GM18907 (cell line): ENCODE results near the gene RAD51B.

Experiments
- ATAC-seq: cut with Tn5 transposase; IDR thresholded peaks from one replicate; pipeline ENCODE4 v1.9.1; 2021; ENCODE audit warnings: mild to moderate bottlenecking, moderate library complexity; ENCODE audit not compliant: unreplicated experiment

Gene RAD51B

GRCh38 chr14:68631394-68632053 is 811.9 kb downstream of the RAD51B start:
- no peak for ATAC-seq

DNA sequence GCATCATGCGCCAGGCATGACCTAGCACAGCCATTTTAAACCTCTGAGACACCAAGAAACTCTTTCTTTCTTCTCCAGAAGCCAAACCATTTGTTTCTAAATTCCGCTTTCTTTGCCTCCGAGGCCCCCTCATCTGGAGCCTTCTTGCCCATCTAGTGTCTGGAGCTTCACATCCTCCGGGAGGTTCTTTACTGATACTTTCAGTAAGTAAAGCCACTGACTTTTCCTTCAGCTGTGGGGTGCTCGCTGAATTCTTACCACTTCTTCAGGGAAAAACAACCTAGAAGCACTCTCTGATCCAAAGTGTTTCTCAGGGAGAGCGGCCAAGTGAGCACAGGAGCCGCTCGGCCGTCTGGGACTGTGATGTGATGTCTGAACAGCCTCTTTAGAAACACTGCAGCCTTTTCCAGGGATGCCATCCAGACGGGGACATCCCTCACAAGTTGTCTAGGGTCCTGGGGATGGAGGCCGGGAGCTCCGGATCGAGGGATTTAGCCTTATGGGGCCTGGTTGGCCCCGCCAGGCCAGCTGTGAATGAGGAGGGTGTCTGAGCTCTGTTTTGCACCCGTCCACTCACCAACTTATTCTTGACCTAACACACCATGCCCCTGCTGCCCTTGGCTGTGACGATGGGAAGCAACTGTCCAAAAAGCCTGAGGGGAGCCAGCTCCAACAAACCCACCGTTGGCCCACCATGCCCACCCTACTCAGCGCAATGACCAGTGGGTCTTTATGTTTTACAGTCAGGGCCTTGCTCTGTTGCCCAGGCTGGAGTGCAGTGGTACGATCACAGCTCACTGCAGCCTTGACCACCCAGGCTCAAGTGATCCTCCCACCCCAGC is 812.7 kb downstream of the RAD51B start:
- no peak for ATAC-seq

DNA sequence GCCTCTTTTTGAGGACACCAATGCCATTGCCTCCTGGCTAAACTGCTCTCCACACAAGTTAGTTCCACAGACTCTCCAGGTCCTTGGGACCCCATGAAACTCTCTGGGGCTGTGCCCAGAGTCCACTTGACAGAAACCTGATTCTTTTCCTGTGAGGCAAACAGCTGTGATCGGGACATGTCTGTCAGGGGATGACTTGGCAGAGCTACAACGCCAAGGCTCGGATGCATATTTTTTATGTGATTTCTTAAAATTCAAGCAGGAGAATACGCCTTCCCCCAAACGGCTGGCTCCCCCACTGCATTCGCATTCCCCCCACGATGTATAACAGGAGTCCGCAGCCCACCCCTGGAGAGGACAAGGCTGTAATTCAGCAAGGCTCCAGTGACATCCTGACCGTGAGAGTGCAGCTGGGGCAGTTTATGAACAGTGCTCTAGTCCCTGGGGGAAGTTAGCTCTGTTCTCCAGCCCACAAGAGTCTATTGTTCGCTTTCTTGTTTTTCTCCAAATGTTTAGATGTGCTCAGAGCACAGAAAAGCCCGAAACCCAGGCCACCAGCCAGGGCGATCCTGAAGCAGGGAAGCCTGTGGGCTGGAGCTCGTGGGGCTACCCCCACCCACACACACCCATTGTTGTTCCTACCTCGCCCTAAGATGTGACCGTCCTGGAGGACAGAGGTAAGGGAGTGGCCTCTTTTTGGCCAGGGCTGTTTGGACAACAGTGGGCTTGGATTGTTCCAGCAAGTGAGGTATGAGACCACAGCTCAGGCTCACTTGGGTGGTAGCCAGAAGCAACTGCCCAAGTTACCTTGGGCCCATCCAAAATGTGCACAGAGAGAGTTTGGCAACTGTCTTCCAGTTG is 813.8 kb downstream of the RAD51B start:
- no peak for ATAC-seq

DNA sequence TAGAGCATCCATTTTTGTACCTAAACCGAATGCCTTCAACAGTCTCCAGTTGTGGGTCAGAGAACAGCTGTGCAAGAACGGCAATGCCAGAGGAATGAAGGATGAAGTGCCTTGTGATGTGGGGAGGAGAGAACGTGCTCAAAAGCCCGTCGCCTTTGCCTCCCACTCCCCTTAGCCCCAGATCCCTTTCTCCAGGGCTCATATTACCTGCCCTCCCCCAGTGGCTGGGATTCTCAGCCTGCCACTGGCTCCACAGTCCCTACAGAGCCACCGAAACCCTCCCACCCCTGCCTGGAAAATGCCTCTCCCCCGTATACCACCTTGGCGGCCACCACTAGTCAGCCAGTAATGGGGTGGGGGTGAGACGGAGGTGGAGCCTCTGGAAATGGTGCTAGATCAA is 814.8 kb downstream of the RAD51B start:
- ATAC-seq, result no peak

DNA sequence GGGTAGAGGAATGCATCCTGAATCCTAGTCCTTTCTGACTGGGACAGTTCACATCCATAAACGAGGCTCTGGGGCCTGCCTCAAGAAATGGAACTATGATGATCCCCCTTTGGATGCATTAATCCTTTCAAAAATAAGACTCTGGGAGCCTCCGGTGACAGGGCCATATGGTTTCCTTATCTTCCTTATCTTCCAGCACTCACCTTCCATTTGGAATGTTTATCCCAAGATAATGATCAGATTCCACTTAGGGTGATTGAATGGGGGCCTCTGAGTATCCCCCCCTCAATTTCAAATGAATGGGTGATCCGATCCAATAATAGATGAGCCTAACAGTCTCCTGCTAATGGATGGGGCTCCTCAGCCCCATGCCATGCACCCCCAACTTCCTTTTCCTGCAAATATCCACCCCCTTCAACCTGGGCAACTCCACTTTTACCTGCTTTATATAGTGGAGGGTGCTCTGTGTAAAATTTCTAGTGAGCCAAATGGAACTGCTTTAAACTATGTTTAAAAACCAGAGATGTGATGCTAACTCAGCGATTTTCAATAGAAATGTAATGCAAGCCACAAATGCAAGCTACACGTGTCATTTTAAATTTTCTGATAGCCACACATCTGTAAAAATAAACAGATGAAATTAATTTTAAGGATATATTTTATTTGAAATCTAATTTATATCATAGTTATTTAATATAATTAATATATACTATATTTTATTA is 815.5 kb downstream of the RAD51B start:
- no peak for ATAC-seq

DNA sequence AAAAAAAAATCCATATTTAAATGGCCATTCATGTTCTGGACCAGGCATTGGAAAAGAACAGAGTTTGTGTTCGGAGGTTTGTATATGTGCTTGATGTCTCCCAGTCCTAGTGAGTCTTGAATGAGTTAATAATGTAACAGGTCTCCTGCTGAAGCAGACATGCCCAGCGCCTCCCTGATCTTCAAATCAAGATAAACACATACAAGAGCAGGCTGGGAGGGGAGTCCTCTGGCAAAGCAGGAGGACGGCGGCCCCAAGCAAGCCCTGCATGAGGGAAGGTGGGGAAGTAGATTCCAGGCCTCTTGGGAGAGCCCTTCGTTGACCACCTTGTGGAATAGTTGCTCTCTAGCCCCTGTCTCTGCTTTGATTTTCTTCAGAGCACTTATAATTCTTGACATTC is 817.0 kb downstream of the RAD51B start:
- no peak for ATAC-seq

DNA sequence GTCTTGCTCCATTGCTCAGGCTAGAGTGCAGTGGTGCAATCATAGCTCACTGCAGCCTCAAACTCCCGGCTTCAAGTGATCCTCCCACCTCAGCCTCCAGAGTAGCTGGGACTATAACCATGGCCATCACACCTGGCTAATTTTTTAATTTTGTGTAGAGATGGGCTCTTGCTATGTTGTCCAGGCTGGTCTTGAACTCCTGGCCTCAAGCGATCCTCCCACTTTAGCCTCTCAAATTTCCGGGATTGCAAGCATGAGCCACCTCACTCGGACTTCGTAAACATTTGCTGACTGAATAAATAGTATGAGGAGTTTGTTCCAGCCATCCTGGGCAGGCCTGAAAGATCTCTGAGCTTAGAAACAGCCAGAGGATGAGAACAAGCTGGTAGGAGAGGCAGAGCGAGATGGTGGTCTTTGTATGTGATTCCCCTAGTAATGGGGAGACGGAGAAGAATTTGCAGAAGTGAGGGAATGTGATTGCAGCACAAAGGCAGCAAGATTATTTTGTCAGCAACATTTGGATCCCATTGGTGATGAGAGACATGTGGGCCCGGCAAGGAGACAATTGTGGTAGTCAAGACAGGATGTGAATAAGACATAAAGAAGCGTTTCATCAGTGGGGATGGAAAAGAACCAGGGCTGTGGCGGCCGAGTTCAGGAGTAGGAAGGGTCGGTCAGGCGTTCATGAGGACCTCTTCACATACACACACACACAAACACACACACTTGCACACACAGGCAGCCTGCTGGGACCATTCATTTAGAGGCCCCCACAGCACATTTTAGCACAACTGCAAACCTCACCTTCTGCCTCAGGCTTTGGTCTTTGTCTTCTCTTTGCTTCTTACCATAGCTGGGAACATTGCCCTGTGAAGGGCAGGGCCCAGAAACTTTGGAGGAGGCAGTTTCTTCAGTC is 817.8 kb downstream of the RAD51B start:
- no peak for ATAC-seq

GRCh38 chr14:68638141-68638999 is 818.8 kb downstream of the RAD51B start:
- ATAC-seq, result no peak

DNA sequence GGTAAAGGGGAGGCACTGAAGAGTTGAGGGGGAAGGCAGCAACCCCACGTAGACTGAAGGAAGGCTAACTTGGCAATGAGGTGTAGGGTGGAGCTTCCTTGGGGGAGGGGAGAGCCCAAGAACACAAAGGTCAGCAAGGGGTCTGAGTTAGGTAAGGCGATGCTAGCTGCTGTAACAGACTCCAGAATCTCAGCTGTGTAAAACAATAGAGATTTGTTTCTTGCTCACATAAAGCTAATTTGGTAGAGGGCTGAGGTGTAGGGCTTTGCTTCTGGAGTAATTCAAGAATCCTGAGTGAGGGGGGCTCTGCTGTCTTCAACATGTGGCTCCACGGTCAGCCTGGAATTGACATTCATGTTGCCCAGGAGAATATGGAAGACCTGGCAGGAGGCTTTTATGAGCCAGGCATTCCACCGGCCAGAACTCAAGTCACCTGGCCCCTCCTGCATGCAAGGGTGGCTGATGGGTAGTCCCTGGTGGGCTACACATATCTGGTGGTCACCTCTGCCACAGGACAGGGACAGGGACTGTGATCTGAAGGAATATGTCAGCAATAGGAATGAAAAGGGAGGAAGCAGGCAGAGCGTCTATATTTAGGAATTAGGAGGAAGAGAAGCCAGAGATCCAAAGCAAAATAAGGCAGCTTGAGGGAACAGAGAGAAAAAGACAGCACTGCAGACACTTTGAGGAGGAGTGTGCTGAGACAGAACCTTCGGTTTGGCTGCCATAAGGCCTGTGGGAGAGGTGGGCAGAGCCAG is 819.6 kb downstream of the RAD51B start:
- ATAC-seq, result no peak

GRCh38 chr14:68639758-68640574 is 820.4 kb downstream of the RAD51B start:
- no peak for ATAC-seq

GRCh38 chr14:68643673-68644072 is 824.1 kb downstream of the RAD51B start:
- no peak for ATAC-seq

DNA sequence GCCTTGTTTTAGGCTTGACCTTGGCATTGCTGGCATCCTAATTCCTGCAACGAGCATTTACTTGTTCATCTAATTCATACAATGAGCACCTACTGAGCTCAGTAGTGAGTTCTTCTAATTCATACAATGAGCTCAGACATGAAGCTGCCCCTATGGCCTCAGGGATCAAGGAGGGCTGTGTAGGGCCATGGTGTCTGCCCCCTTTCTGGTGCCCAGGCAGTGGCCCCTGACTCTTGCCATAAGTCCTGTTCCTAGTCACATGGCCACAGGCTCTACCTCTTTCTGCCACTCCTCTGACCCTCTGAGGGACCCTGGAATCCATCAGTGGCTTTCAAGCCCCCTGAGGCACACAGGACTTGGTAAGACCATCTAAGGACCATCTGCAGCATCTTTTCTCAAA is 824.5 kb downstream of the RAD51B start:
- no peak for ATAC-seq

DNA sequence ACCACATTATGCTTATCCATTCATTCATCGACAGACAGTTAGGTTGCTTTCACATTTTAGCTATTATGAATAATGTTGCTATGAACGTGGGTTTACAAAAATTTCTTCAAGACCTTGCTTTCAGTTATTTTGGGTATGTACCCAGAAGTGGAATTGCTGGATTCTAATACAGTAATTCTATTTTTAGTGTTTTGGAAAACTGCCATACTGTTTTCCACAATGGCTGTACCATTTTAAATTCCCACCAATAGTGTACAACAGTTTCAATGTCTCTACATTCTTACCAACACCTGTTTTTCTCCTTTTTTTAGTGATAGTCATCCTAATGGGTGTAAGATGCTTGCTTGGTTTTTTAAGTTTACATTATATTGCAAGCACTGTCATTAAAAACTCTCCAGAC is 825.8 kb downstream of the RAD51B start:
- no peak for ATAC-seq

DNA sequence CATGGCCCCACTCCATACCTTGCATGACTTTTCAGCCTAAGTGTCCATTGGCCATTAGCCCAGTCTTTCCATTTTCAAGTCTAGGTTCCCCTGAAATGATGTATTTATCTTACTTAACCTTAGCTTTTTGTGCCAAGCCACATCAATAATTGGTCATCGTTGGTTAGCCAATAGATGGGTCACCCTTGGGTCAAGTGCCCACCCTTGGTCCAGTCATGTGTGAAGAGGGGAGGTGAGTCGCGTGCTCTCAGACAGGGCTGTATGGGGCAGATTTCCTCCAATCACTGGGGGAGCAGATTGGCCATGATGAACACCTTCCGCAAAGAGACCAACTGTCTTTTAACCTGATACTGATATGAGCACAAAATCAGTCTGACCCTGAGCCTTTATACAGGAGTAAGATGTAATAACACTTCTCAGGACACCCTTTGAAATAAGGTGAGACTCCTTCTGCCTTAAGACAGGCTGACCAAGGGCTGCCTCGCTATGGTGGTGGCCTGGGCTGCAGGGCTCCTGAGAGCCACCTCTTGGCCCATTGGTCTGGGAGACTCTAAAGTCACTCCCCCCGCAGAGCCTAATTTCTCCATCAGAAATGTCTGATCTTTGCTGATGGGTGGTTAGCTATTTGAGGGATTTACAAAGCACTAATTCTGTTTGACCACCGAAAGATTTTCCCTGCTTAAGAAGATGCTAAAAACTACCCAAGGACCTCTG is 830.1 kb downstream of the RAD51B start:
- ATAC-seq, result no peak

- ATAC-seq, result no peak
Measured at GRCh38 chr14:68650404-68650994, 830.9 kb downstream of the RAD51B start.

DNA sequence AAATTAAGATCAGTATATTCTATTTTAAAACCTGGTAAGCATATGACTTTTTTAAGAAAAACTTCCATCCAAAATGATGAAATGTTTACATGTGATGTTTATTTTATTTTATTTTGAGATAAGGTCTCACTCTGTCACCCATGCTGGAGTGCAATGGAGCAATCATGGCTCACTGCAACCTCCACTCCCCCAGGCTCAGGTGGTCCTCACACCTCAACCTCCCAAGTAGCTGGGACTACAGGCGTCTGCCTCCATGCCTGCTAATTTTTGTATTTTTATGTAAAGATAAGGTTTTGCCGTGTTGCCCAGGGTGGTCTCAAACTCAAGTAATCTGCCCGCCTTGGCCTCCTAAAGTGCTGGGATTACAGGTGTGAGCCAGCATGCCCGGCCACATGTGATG is 831.5 kb downstream of the RAD51B start:
- ATAC-seq, result no peak
